Measurements from ENCODE around the gene CYP4F12. TPM values are rescaled to one million over a fixed set of nuclear protein-coding genes. Genes with fewer than 3 reads are reported as not detected.

CYP4F12 gene
- total and polyA plus RNA-seq, 2 donors (not counting 3 experiments of a cell fraction or from before 2014, with no cell fraction given), result not detected

- intact Hi-C loops (cut with micrococcal nuclease) (no loop called here), dilution Hi-C loops (cut with MboI; ENCODE audit: extremely low pct_ligation_motif_present, low sequenced_read_pairs) (no loop called here)
- POLR2A ChIA-PET, result no interaction called here
- Histone ChIP-seq H3K9me3 (replicated peaks; ENCODE audit: control insufficient read depth, insufficient read depth, low read length) (no peaks in the 10 kb centered on the region), H3K27ac (ENCODE audit: insufficient read depth, low read depth, low read length) (no peak overlapping the region), H3K36me3 (ENCODE audit: control insufficient read depth in 2 of 2, extremely low read depth in 1 of 2, insufficient read depth in 2 of 2, low read length in 2 of 2) (no peaks in the 10 kb centered on the region), H3K4me2 (ENCODE audit: insufficient read depth, low read length) (no peak overlapping the region), H2AFZ (ENCODE audit: low read depth, low read length) (no peak overlapping the region), H3K9ac (replicated peaks; ENCODE audit: extremely low read depth, insufficient read depth, low read length) (no peak overlapping the region), H3K79me2 (ENCODE audit: control insufficient read depth, insufficient read depth, low read length) (no peaks in the 10 kb centered on the region), H4K20me1 (replicated peaks; ENCODE audit: control insufficient read depth, extremely low read depth, insufficient read depth, low read length) (no peaks in the 10 kb centered on the region), H3K4me3 (replicated peaks in 1 of 3; ENCODE audit: insufficient read depth in 1 of 3, low read depth in 1 of 3, low read length in 3 of 3) (no peak overlapping the region), H3K27me3 (ENCODE audit: control insufficient read depth in 2 of 2, insufficient read depth in 2 of 2, low read length in 2 of 2) (no peaks in the 10 kb centered on the region), H3K9me1 (replicated peaks; ENCODE audit: control insufficient read depth, extremely low read depth, insufficient read depth, low read length) (no peaks in the 10 kb centered on the region), H3K4me1 (ENCODE audit: control insufficient read depth, extremely low read depth, insufficient read depth, low read length) (no peaks in the 10 kb centered on the region)
- TF ChIP-seq JUN (IDR thresholded peaks at IDR 0.05; ENCODE audit: borderline replicate concordance, insufficient read depth, insufficient read length, low read depth) (no peak), GATA2 (IDR thresholded peaks at IDR 0.05; ENCODE audit: insufficient read depth, insufficient read length, low read depth, low read length) (no peak), EZH2 (IDR thresholded peaks at IDR 0.05; ENCODE audit: borderline replicate concordance, low read depth, low read length, severe bottlenecking) (no peak), POLR2AphosphoS5 (IDR thresholded peaks at IDR 0.05; ENCODE audit: insufficient read depth, low read depth, low read length) (no peak), FOS (IDR thresholded peaks at IDR 0.05; ENCODE audit: borderline replicate concordance, insufficient read depth, low read length) (no peak), CTCF (IDR thresholded peaks at IDR 0.05; ENCODE audit: extremely low read depth in 1 of 2, insufficient read depth in 1 of 2, low read depth in 1 of 2, low read length in 2 of 2) (no peak), POLR2A (IDR thresholded peaks at IDR 0.05; ENCODE audit: low read depth, low read length) (no peak), MYC (IDR thresholded peaks at IDR 0.05; ENCODE audit: low read depth, low read length) (no peak), MAX (IDR thresholded peaks at IDR 0.05; ENCODE audit: insufficient read depth, insufficient read length) (no peak)
- no peak for DNase-seq (ENCODE audit: low read depth, low spot score)
- BruUV-seq (replicated peaks), result no TSS peak
- CTCF ChIA-PET, result no interaction called here
- no peak for FAIRE-seq
Observed at GRCh38 chr19:15732388-15732787, 59.5 kb downstream of the CYP4F12 start.
